DMS153 treated with DMSO at 0.1 percent for 48 hours (cell line): Measurements from ENCODE around the gene SERPINB8.

ENCODE experiments used
- DNase-seq: peaks from one replicate; lab custom pipeline; 2025; ENCODE audit not compliant: unreplicated experiment; lab: John Stamatoyannopoulos, UW

The SERPINB8 gene

GRCh38 chr18:63963615-63964256 is 6.1 kb upstream of the SERPINB8 start:
- DNase-seq, result no peak

- no peak for DNase-seq
Measured at GRCh38 chr18:63964908-63965307, 5.0 kb upstream of the SERPINB8 start.

- DNase-seq, result no peak
Measured at GRCh38 chr18:63965716-63966330, 4.1 kb upstream of the SERPINB8 start.

- peak; percentile 65 for DNase-seq
Measured at GRCh38 chr18:63970809-63971205, 926 bp downstream of the SERPINB8 start.

GRCh38 chr18:63971320-63972001 is 1.6 kb downstream of the SERPINB8 start:
- DNase-seq, result no peak

- DNase-seq, result no peak
Measured at GRCh38 chr18:63972002-63972376, 2.1 kb downstream of the SERPINB8 start.

GRCh38 chr18:63974991-63975390 is 5.1 kb downstream of the SERPINB8 start:
- peak; percentile 4 for DNase-seq

- no peak for DNase-seq
Measured at GRCh38 chr18:63975628-63976027, 5.7 kb downstream of the SERPINB8 start.

- no peak for DNase-seq
Measured at GRCh38 chr18:63977040-63977439, 7.2 kb downstream of the SERPINB8 start.

GRCh38 chr18:63979409-63979920 is 9.6 kb downstream of the SERPINB8 start:
- peak; percentile 29 for DNase-seq

GRCh38 chr18:63980027-63980426 is 10.1 kb downstream of the SERPINB8 start:
- no peak for DNase-seq

- no peak for DNase-seq
Measured at GRCh38 chr18:63980896-63981460, 11.1 kb downstream of the SERPINB8 start.

GRCh38 chr18:63981719-63982118 is 11.8 kb downstream of the SERPINB8 start:
- DNase-seq, result no peak

- DNase-seq, result no peak
Measured at GRCh38 chr18:63982361-63982760, 12.5 kb downstream of the SERPINB8 start.

- no peak for DNase-seq
Measured at GRCh38 chr18:63986885-63987284, 17.0 kb downstream of the SERPINB8 start.

- no peak for DNase-seq
Measured at GRCh38 chr18:63987743-63988142, 17.9 kb downstream of the SERPINB8 start.

GRCh38 chr18:63992751-63993150 is 22.9 kb downstream of the SERPINB8 start:
- DNase-seq, result no peak

- no peak for DNase-seq
Measured at GRCh38 chr18:63994783-63995399, 25.0 kb downstream of the SERPINB8 start.

GRCh38 chr18:63997041-63997440 is 27.2 kb downstream of the SERPINB8 start:
- DNase-seq, result no peak

- DNase-seq, result no peak
Measured at GRCh38 chr18:63997606-63998005, 27.7 kb downstream of the SERPINB8 start.

GRCh38 chr18:63999871-64000270 is 30.0 kb downstream of the SERPINB8 start:
- DNase-seq, result no peak
